ENCODE measurements around the gene SEH1L.

GRCh38 chr18:13006531-13007247 is 58.9 kb downstream of the SEH1L start:
- TF ChIP-seq EP300 (IDR thresholded peaks at IDR 0.05; ENCODE audit: borderline replicate concordance in 1 of 2, control insufficient read depth in 1 of 2, low read depth in 2 of 2, low read length in 2 of 2) (no peak), TARDBP (IDR thresholded peaks at IDR 0.05; ENCODE audit: borderline replicate concordance) (no peak), CUX1 (IDR thresholded peaks at IDR 0.05; ENCODE audit: insufficient replicate concordance, low read depth, low read length) (no peak), RAD51 (IDR thresholded peaks at IDR 0.05) (no peak), CTCF (IDR thresholded peaks at IDR 0.05 in 2 of 3, conservative IDR thresholded peaks at IDR 0.05 in 1 of 3; ENCODE audit: control insufficient read depth in 2 of 3, extremely low read depth in 1 of 3, insufficient read depth in 1 of 3, low read depth in 3 of 3, low read length in 3 of 3) (no peak), ZNF24 (IDR thresholded peaks at IDR 0.05) (no peak), CEBPB (IDR thresholded peaks at IDR 0.05; ENCODE audit: borderline replicate concordance in 1 of 2, low read depth in 2 of 2, low read length in 2 of 2) (no peak), POLR2A (IDR thresholded peaks at IDR 0.05; ENCODE audit: low read depth, low read length) (no peak), TAF1 (IDR thresholded peaks at IDR 0.05; ENCODE audit: borderline replicate concordance, low read depth, low read length) (no peak), ZBTB33 (IDR thresholded peaks at IDR 0.05) (no peak), BRCA1 (IDR thresholded peaks at IDR 0.05; ENCODE audit: low read depth, low read length) (no peak), EGR1 (IDR thresholded peaks at IDR 0.05; ENCODE audit: borderline replicate concordance in 1 of 2, low read depth in 2 of 2, low read length in 2 of 2) (no peak), PBX3 (IDR thresholded peaks at IDR 0.05; ENCODE audit: insufficient replicate concordance, low read depth, low read length) (no peak), CBX3 (IDR thresholded peaks at IDR 0.05; ENCODE audit: borderline replicate concordance, low read depth) (no peak)
